ENCODE results near the gene RBM47.
"Not testable (repeated sequence)": the region's sequence is repeated elsewhere in the genome, so short reads cannot be mapped to it uniquely, and the experiment has no call there.

RBM47 gene

GRCh38 chr4:40562208-40562607 is 67.5 kb downstream of the RBM47 start:
- DNase-seq: no peak
- Histone ChIP-seq H2BK120ac (ENCODE audit: low read depth, low read length) (no peak overlapping the region), H3K4me3 (ENCODE audit: insufficient read depth in 1 of 2, low read depth in 1 of 2, low read length in 2 of 2) (no peak overlapping the region), H3K9ac (ENCODE audit: low read length) (no peak overlapping the region), H3K79me1 (replicated peaks; ENCODE audit: low read length, poor library complexity, severe bottlenecking) (no peaks in the 10 kb centered on the region), H2BK5ac (ENCODE audit: low read depth, low read length, poor library complexity, severe bottlenecking) (no peak overlapping the region), H3K27me3 (ENCODE audit: control insufficient read depth in 1 of 2, insufficient read depth in 1 of 2, low read length in 2 of 2) (no peaks in the 10 kb centered on the region), H3K9me3 (ENCODE audit: control insufficient read depth, low read length) (no peaks in the 10 kb centered on the region), H2AFZ (ENCODE audit: low read depth, low read length) (no peak overlapping the region), H2BK12ac (ENCODE audit: low read length in 2 of 2) (no peak overlapping the region), H3K4me2 (ENCODE audit: low read length, poor library complexity, severe bottlenecking) (no peak overlapping the region), H4K91ac (ENCODE audit: low read length) (no peak overlapping the region), H3K27ac (ENCODE audit: low read length, poor library complexity, severe bottlenecking) (no peak overlapping the region), H3K23ac (ENCODE audit: low read length in 2 of 2) (no peak overlapping the region), H3K36me3 (ENCODE audit: control insufficient read depth in 1 of 2, insufficient read depth in 2 of 2, low read depth in 1 of 2, low read length in 2 of 2) (no peaks in the 10 kb centered on the region), H3K14ac (ENCODE audit: low read length in 2 of 2) (no peak overlapping the region), H3K4me1 (ENCODE audit: control insufficient read depth, insufficient read depth, low read depth, low read length) (peaks cover 14% of the 10 kb centered on the region), H3K18ac (ENCODE audit: low read depth in 1 of 2, low read length in 2 of 2) (no peak overlapping the region), H3K4ac (ENCODE audit: low read depth in 1 of 2, low read length in 2 of 2) (no peak overlapping the region), H4K8ac (ENCODE audit: low read length) (no peak overlapping the region), H2BK15ac (ENCODE audit: low read depth, poor library complexity, severe bottlenecking) (no peak overlapping the region), H2AK5ac (ENCODE audit: low read length, severe bottlenecking) (no peak overlapping the region)
- 96% methylated on average over 6 of the region's 6 CpGs for WGBS

GRCh38 chr4:40561543-40562177 is 68.0 kb downstream of the RBM47 start:
- not testable (repeated sequence) for H3K14ac ChIP-seq (ENCODE audit: low read length in 2 of 2); H3K9ac ChIP-seq (ENCODE audit: low read length); H2BK120ac ChIP-seq (ENCODE audit: low read depth, low read length); H2BK15ac ChIP-seq (ENCODE audit: low read depth, poor library complexity, severe bottlenecking); H3K36me3 ChIP-seq (ENCODE audit: control insufficient read depth in 1 of 2, insufficient read depth in 2 of 2, low read depth in 1 of 2, low read length in 2 of 2); H3K23ac ChIP-seq (ENCODE audit: low read length in 2 of 2); H3K27ac ChIP-seq (ENCODE audit: low read length, poor library complexity, severe bottlenecking); H2BK12ac ChIP-seq (ENCODE audit: low read length in 2 of 2); H3K4me3 ChIP-seq (ENCODE audit: insufficient read depth in 1 of 2, low read depth in 1 of 2, low read length in 2 of 2); H2BK5ac ChIP-seq (ENCODE audit: low read depth, low read length, poor library complexity, severe bottlenecking); H2AK5ac ChIP-seq (ENCODE audit: low read length, severe bottlenecking); DNase-seq; H4K8ac ChIP-seq (ENCODE audit: low read length); H4K91ac ChIP-seq (ENCODE audit: low read length); H2AFZ ChIP-seq (ENCODE audit: low read depth, low read length); H3K79me1 ChIP-seq (replicated peaks; ENCODE audit: low read length, poor library complexity, severe bottlenecking); H3K4me2 ChIP-seq (ENCODE audit: low read length, poor library complexity, severe bottlenecking); H3K18ac ChIP-seq (ENCODE audit: low read depth in 1 of 2, low read length in 2 of 2); H3K27me3 ChIP-seq (ENCODE audit: control insufficient read depth in 1 of 2, insufficient read depth in 1 of 2, low read length in 2 of 2); H3K4ac ChIP-seq (ENCODE audit: low read depth in 1 of 2, low read length in 2 of 2); H3K9me3 ChIP-seq (ENCODE audit: control insufficient read depth, low read length)
- H3K4me1 ChIP-seq (ENCODE audit: control insufficient read depth, insufficient read depth, low read depth, low read length): peaks cover 14% of the 10 kb centered on the region
- 97% methylated on average over 7 of the region's 7 CpGs for WGBS

GRCh38 chr4:40559585-40560465 is 69.8 kb downstream of the RBM47 start:
- H3K4me1 ChIP-seq (ENCODE audit: control insufficient read depth, insufficient read depth, low read depth, low read length): peaks cover 10% of the 10 kb centered on the region
- DNase-seq: no peak
- no peak overlapping the region for H2BK15ac ChIP-seq (ENCODE audit: low read depth, poor library complexity, severe bottlenecking)
- no peak overlapping the region for H3K27ac ChIP-seq (ENCODE audit: low read length, poor library complexity, severe bottlenecking)
- no peak overlapping the region for H4K8ac ChIP-seq (ENCODE audit: low read length)
- no peak overlapping the region for H2BK5ac ChIP-seq (ENCODE audit: low read depth, low read length, poor library complexity, severe bottlenecking)
- H2AK5ac ChIP-seq (ENCODE audit: low read length, severe bottlenecking): no peak overlapping the region
- no peak overlapping the region for H2AFZ ChIP-seq (ENCODE audit: low read depth, low read length)
- no peak overlapping the region for H3K4ac ChIP-seq (ENCODE audit: low read depth in 1 of 2, low read length in 2 of 2)
- no peaks in the 10 kb centered on the region for H3K27me3 ChIP-seq (ENCODE audit: control insufficient read depth in 1 of 2, insufficient read depth in 1 of 2, low read length in 2 of 2)
- no peak overlapping the region for H3K18ac ChIP-seq (ENCODE audit: low read depth in 1 of 2, low read length in 2 of 2)
- H3K14ac ChIP-seq (ENCODE audit: low read length in 2 of 2): no peak overlapping the region
- H3K4me3 ChIP-seq (ENCODE audit: insufficient read depth in 1 of 2, low read depth in 1 of 2, low read length in 2 of 2): no peak overlapping the region
- no peak overlapping the region for H3K9ac ChIP-seq (ENCODE audit: low read length)
- H3K79me1 ChIP-seq (replicated peaks; ENCODE audit: low read length, poor library complexity, severe bottlenecking): no peaks in the 10 kb centered on the region
- no peak overlapping the region for H3K4me2 ChIP-seq (ENCODE audit: low read length, poor library complexity, severe bottlenecking)
- H3K9me3 ChIP-seq (ENCODE audit: control insufficient read depth, low read length): no peaks in the 10 kb centered on the region
- no peak overlapping the region for H3K23ac ChIP-seq (ENCODE audit: low read length in 2 of 2)
- WGBS: 94% methylated on average over 4 of the region's 5 CpGs
- no peak overlapping the region for H4K91ac ChIP-seq (ENCODE audit: low read length)
- no peak overlapping the region for H2BK120ac ChIP-seq (ENCODE audit: low read depth, low read length)
- no peak overlapping the region for H2BK12ac ChIP-seq (ENCODE audit: low read length in 2 of 2)
- H3K36me3 ChIP-seq (ENCODE audit: control insufficient read depth in 1 of 2, insufficient read depth in 2 of 2, low read depth in 1 of 2, low read length in 2 of 2): no peaks in the 10 kb centered on the region

- Histone ChIP-seq H3K27me3 (ENCODE audit: control insufficient read depth in 1 of 2, insufficient read depth in 1 of 2, low read length in 2 of 2) (no peaks in the 10 kb centered on the region), H3K79me1 (replicated peaks; ENCODE audit: low read length, poor library complexity, severe bottlenecking) (no peaks in the 10 kb centered on the region), H3K14ac (ENCODE audit: low read length in 2 of 2) (no peak overlapping the region), H3K4ac (ENCODE audit: low read depth in 1 of 2, low read length in 2 of 2) (no peak overlapping the region), H3K27ac (ENCODE audit: low read length, poor library complexity, severe bottlenecking) (no peak overlapping the region), H2AK5ac (ENCODE audit: low read length, severe bottlenecking) (no peak overlapping the region), H4K91ac (ENCODE audit: low read length) (no peak overlapping the region), H3K4me1 (ENCODE audit: control insufficient read depth, insufficient read depth, low read depth, low read length) (peaks cover 5% of the 10 kb centered on the region), H2AFZ (ENCODE audit: low read depth, low read length) (no peak overlapping the region), H2BK12ac (ENCODE audit: low read length in 2 of 2) (no peak overlapping the region), H2BK15ac (ENCODE audit: low read depth, poor library complexity, severe bottlenecking) (no peak overlapping the region), H4K8ac (ENCODE audit: low read length) (no peak overlapping the region), H3K23ac (ENCODE audit: low read length in 2 of 2) (no peak overlapping the region), H2BK5ac (ENCODE audit: low read depth, low read length, poor library complexity, severe bottlenecking) (no peak overlapping the region), H2BK120ac (ENCODE audit: low read depth, low read length) (no peak overlapping the region), H3K36me3 (ENCODE audit: control insufficient read depth in 1 of 2, insufficient read depth in 2 of 2, low read depth in 1 of 2, low read length in 2 of 2) (no peaks in the 10 kb centered on the region), H3K9me3 (ENCODE audit: control insufficient read depth, low read length) (no peaks in the 10 kb centered on the region), H3K9ac (ENCODE audit: low read length) (no peak overlapping the region), H3K18ac (ENCODE audit: low read depth in 1 of 2, low read length in 2 of 2) (no peak overlapping the region), H3K4me3 (ENCODE audit: insufficient read depth in 1 of 2, low read depth in 1 of 2, low read length in 2 of 2) (no peak overlapping the region), H3K4me2 (ENCODE audit: low read length, poor library complexity, severe bottlenecking) (no peak overlapping the region)
- no peak for DNase-seq
- no CpG with 5 or more reads among the region's 2 CpGs for WGBS
Measured at GRCh38 chr4:40557736-40558135, 71.9 kb downstream of the RBM47 start.
